ENCODE results near the gene PRPF18. TPM values are rescaled to one million over a fixed set of nuclear protein-coding genes. Genes with fewer than 3 reads are reported as not detected.

Gene PRPF18
- total and polyA plus RNA-seq, 3 donors from 2014 or later = 20.6 to 30.6 (median 26.9) TPM

DNA sequence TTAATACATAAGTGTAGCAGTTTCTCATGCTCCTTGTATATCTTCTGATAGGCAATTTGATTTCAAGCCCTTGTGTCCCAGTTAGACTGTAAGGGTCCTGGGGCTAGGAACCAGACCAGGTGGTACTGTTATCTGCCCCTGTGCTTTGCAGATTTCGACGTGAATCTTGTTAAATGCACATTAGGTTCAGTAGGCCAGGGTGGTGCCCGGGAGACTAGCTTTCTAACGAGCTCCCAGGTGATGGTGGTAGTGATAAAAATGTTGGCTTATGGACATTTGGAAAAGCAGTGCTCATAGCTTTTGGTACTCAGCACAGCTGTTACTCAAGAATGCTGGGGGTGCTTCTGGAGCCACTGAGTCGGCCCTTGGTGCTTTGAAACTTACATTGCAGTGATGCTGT, 64.2 kb downstream of the PRPF18 start:
- intact Hi-C loops (cut with DNase I; ENCODE audit: low total_unique reads) = no loop called here
- TF ChIP-seq POLR2A (IDR thresholded peaks at IDR 0.05) = no peak
- TF ChIP-seq, protein P1, sequence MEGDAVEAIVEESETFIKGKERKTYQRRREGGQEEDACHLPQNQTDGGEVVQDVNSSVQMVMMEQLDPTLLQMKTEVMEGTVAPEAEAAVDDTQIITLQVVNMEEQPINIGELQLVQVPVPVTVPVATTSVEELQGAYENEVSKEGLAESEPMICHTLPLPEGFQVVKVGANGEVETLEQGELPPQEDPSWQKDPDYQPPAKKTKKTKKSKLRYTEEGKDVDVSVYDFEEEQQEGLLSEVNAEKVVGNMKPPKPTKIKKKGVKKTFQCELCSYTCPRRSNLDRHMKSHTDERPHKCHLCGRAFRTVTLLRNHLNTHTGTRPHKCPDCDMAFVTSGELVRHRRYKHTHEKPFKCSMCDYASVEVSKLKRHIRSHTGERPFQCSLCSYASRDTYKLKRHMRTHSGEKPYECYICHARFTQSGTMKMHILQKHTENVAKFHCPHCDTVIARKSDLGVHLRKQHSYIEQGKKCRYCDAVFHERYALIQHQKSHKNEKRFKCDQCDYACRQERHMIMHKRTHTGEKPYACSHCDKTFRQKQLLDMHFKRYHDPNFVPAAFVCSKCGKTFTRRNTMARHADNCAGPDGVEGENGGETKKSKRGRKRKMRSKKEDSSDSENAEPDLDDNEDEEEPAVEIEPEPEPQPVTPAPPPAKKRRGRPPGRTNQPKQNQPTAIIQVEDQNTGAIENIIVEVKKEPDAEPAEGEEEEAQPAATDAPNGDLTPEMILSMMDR (IDR thresholded peaks at IDR 0.05) = no peak
- WGBS, 2 donors = 60 to 80% methylated on average over 4 to 5 of the region's 5 CpGs
- Histone ChIP-seq H3K4me3 (no peak overlapping the region), H3K36me3 (ENCODE audit: low read depth, missing control alignments) (no peaks in the 10 kb centered on the region), H3K9me3 (no peaks in the 10 kb centered on the region), H3K27ac (no peak overlapping the region), H3K27me3 (no peaks in the 10 kb centered on the region), H3K4me1 (no peaks in the 10 kb centered on the region)
- DNase-seq = no peak

DNA sequence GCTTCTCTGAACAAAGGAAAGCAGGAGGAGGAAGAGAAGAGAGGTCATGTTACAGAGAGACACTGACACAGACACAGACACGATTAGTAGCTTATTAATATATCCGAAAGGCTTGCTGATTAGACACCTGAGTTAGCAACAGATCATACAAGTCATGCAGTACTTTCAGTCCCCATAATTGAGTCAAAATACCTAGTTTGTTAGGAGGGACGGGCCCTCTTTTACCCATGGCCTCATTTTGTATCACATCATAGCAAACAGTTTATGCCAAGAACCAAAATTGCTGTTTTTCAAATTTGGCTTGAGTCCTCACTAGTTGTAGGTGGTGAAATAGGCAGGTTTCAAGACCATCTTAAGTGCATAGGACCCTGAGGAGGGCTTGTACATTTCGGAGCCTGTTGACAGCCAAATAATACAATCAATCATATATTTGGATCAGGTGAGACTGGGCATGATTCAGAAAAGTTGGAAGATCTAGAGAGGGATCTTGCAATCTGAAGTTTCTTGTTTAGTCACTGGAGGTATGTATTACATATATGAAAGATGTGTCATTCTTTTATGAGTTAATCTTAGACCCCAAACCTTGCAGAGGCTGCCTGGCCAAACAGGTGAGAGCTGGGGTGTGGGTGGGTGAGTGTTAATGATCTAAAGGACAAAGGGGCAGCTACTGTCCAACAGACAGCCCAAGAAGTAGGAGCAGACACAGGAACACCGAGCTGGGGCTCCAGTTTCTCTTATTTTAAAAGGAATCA, 65.4 kb downstream of the PRPF18 start:
- TF ChIP-seq, protein P1 (IDR thresholded peaks at IDR 0.05) = no peak
- no peak for TF ChIP-seq POLR2A (IDR thresholded peaks at IDR 0.05)
- Histone ChIP-seq H3K4me3 (no peak overlapping the region), H3K36me3 (ENCODE audit: low read depth, missing control alignments) (no peaks in the 10 kb centered on the region), H3K4me1 (no peaks in the 10 kb centered on the region), H3K27me3 (no peaks in the 10 kb centered on the region), H3K9me3 (no peaks in the 10 kb centered on the region), H3K27ac (no peak overlapping the region)
- DNase-seq = no peak
- intact Hi-C loops (cut with DNase I; ENCODE audit: low total_unique reads) = no loop called here
- WGBS, 2 donors = 85 to 86% methylated on average over 5 of the region's 5 CpGs

DNA sequence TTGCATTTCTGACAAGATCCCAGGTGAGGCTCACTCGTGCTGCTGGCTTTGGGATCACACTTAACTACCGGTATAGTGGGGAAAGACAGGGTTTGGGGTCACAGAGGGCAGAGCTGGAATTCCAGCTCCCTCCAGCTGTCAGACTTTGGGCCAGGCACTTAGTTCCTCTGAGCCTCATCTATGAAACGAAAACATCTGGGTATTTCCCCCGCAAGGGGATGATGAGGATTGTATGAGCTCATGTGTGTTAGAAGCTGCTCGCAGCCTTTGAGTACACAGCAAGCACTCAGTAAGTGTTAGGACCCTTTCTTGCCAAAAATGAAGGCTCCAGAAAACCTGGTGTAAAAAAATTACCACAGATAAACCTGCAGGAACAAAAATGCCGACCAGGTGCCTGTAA, 66.1 kb downstream of the PRPF18 start:
- Histone ChIP-seq H3K9me3 (no peaks in the 10 kb centered on the region), H3K27ac (no peak overlapping the region), H3K27me3 (no peaks in the 10 kb centered on the region), H3K36me3 (ENCODE audit: low read depth, missing control alignments) (no peaks in the 10 kb centered on the region), H3K4me3 (no peak overlapping the region), H3K4me1 (no peaks in the 10 kb centered on the region)
- 63 to 81% methylated on average over 6 of the region's 6 CpGs for WGBS, 2 donors
- intact Hi-C loops (cut with DNase I; ENCODE audit: low total_unique reads) = no loop called here
- TF ChIP-seq, protein P1 (IDR thresholded peaks at IDR 0.05) = no peak
- no peak for TF ChIP-seq POLR2A (IDR thresholded peaks at IDR 0.05)
- no peak for DNase-seq

DNA sequence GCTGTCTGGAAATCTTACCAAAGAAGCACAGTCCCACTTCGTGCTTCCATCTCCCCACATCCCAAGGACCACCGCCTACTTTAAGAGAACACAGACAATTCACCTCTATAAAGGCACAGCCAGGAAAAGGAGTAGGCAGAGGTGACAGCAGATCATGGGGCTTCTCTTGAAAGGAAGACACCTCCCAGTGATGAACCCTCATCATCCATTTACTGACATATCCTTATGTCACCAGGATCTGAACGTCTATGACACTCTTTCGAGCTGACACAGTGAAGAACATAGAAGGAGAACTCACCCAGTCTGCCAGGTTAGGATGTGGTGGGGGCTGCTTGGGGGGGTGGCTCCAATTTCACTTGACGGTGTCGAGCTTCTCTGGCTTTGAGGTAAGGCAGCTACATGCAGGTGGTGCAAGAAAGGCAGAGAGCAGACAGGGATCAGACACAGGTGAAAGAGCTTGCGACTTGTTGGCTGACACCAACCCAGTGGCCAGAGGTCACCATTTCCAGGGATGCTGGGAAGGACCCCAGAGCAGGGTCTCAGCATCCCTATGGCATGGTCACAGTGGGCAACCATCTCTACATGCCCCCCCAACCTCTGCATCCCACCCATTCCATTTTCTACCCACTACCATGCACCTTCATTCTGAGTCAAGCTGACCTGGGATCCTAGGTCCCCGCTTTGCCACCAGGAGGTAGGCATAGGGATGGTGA, 67.5 kb downstream of the PRPF18 start:
- 85 to 93% methylated on average over 8 of the region's 8 CpGs for WGBS, 2 donors
- Histone ChIP-seq H3K27me3 (no peaks in the 10 kb centered on the region), H3K4me1 (no peaks in the 10 kb centered on the region), H3K27ac (no peak overlapping the region), H3K36me3 (ENCODE audit: low read depth, missing control alignments) (no peaks in the 10 kb centered on the region), H3K4me3 (no peak overlapping the region), H3K9me3 (no peaks in the 10 kb centered on the region)
- no peak for DNase-seq
- TF ChIP-seq, protein P1 (IDR thresholded peaks at IDR 0.05) = no peak
- no peak for TF ChIP-seq POLR2A (IDR thresholded peaks at IDR 0.05)
- intact Hi-C loops (cut with DNase I; ENCODE audit: low total_unique reads) = no loop called here
